ENCODE results near the gene PTPRU.
"Not testable (repeated sequence)": the region's sequence is repeated elsewhere in the genome, so short reads cannot be mapped to it uniquely, and the experiment has no call there.

Gene PTPRU

GRCh38 chr1:29309075-29309474 is 72.8 kb downstream of the PTPRU start:
- Histone ChIP-seq H3K27ac (ENCODE audit: low read depth, low read length, severe bottlenecking) (no peak overlapping the region), H3K4me3 (ENCODE audit: extremely low read depth, insufficient read depth, low read length, poor library complexity, severe bottlenecking) (no peak overlapping the region), H3K4me1 (ENCODE audit: control insufficient read depth, insufficient read depth, low read length, poor library complexity, severe bottlenecking) (no peaks in the 10 kb centered on the region), H3K36me3 (ENCODE audit: control insufficient read depth, insufficient read depth, low read length) (peaks cover 41% of the 10 kb centered on the region), H3K9me3 (ENCODE audit: control insufficient read depth, low read length) (no peaks in the 10 kb centered on the region)
- 91 to 94% methylated on average over 5 to 6 of the region's 6 CpGs for WGBS, 2 experiments (ENCODE audit: insufficient coverage in 2 of 2)

DNA sequence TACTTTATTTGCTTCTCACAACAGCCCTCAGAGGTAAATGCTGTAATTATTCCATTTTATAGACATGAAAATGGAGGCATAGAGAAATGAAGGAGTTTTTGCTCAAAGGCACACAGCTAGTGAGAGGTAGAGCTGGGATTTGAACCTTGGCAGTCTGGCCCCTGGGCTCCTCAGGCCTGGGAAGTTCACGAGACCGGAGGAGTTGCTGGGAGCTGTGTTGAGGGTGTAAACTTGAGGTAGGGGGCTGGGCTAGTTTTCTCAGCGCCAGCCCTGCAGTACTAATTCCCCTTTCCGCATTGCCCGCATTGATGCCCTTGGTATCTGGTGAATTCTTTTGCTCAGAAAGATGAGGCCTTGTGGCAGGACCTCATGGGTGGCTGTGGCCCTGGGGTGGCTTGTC is 73.3 kb downstream of the PTPRU start:
- 89 to 93% methylated on average over 5 of the region's 5 CpGs for WGBS, 2 experiments (ENCODE audit: insufficient coverage in 2 of 2)
- Histone ChIP-seq H3K4me1 (ENCODE audit: control insufficient read depth, insufficient read depth, low read length, poor library complexity, severe bottlenecking) (no peaks in the 10 kb centered on the region), H3K27ac (ENCODE audit: low read depth, low read length, severe bottlenecking) (no peak overlapping the region), H3K4me3 (ENCODE audit: extremely low read depth, insufficient read depth, low read length, poor library complexity, severe bottlenecking) (no peak overlapping the region), H3K9me3 (ENCODE audit: control insufficient read depth, low read length) (no peaks in the 10 kb centered on the region), H3K36me3 (ENCODE audit: control insufficient read depth, insufficient read depth, low read length) (peaks cover 39% of the 10 kb centered on the region)

DNA sequence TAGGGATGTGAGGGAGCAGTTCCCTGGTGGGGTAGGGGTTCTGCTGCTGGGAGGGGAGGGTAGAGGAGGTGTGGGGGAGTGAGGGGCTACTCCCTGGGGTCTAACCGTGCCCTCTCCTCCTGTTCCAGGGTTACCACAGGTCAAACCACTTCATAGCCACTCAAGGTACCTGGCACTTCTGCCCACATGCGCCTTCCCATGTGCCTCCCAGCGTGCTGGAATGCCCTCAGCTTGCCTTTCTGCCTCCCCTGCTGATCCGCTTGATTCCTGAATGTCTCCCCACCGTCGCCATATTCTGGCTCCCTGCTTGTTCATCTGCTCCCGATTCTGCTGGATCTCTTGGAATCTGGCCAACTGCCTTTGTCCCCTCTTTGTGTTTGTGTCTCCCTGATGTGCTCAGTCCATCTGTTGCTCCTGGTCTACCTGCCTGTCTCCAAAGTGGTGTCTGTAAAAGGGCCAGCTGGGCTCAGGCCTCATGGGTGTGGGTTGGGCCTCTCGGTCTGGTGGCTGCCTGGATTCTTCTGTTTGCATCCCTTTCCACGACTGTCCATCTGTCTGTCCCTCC is 74.4 kb downstream of the PTPRU start:
- 90 to 95% methylated on average over 8 to 9 of the region's 9 CpGs for WGBS, 2 experiments (ENCODE audit: insufficient coverage in 2 of 2)
- H3K27ac ChIP-seq (ENCODE audit: low read depth, low read length, severe bottlenecking): no peak overlapping the region

DNA sequence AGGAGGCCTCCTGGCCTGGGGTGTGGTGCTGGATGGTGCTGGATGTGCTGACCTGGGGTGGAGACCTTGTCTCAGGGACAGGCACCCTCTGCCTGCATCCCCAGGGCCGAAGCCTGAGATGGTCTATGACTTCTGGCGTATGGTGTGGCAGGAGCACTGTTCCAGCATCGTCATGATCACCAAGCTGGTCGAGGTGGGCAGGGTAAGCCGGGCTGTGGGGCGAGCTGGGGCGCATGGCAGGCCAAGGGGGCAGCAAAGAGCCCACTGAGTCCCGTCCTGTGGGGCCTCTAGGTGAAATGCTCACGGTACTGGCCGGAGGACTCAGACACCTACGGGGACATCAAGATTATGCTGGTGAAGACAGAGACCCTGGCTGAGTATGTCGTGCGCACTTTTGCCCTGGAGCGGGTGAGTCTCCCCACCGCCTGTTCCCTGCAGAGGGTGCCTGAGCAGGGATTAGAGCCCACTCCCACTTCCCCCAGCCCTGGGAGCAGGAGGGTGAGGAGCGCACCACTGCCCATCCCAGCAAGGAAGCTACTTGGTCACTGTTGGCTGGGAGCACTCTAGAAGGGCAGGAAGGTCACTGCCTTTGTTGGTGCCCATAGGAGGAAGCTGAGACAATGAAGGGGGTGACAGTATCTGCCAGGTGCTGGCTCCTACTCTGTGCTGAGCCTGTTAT is 75.2 kb downstream of the PTPRU start:
- Histone ChIP-seq H3K27ac (ENCODE audit: low read depth, low read length, severe bottlenecking) (no peak overlapping the region), H3K4me1 (ENCODE audit: control insufficient read depth, insufficient read depth, low read length, poor library complexity, severe bottlenecking) (no peaks in the 10 kb centered on the region), H3K36me3 (ENCODE audit: control insufficient read depth, insufficient read depth, low read length) (peaks cover 38% of the 10 kb centered on the region), H3K9me3 (ENCODE audit: control insufficient read depth, low read length) (no peaks in the 10 kb centered on the region), H3K4me3 (ENCODE audit: extremely low read depth, insufficient read depth, low read length, poor library complexity, severe bottlenecking) (no peak overlapping the region)
- 91 to 95% methylated on average over 11 to 15 of the region's 16 CpGs for WGBS, 2 experiments (ENCODE audit: insufficient coverage in 2 of 2)

More for the DNA sequence above, 74.4 kb downstream of the PTPRU start:
- Histone ChIP-seq H3K36me3 (ENCODE audit: control insufficient read depth, insufficient read depth, low read length) (peaks cover 38% of the 10 kb centered on the region), H3K4me1 (ENCODE audit: control insufficient read depth, insufficient read depth, low read length, poor library complexity, severe bottlenecking) (no peaks in the 10 kb centered on the region), H3K4me3 (ENCODE audit: extremely low read depth, insufficient read depth, low read length, poor library complexity, severe bottlenecking) (no peak overlapping the region), H3K9me3 (ENCODE audit: control insufficient read depth, low read length) (no peaks in the 10 kb centered on the region)

DNA sequence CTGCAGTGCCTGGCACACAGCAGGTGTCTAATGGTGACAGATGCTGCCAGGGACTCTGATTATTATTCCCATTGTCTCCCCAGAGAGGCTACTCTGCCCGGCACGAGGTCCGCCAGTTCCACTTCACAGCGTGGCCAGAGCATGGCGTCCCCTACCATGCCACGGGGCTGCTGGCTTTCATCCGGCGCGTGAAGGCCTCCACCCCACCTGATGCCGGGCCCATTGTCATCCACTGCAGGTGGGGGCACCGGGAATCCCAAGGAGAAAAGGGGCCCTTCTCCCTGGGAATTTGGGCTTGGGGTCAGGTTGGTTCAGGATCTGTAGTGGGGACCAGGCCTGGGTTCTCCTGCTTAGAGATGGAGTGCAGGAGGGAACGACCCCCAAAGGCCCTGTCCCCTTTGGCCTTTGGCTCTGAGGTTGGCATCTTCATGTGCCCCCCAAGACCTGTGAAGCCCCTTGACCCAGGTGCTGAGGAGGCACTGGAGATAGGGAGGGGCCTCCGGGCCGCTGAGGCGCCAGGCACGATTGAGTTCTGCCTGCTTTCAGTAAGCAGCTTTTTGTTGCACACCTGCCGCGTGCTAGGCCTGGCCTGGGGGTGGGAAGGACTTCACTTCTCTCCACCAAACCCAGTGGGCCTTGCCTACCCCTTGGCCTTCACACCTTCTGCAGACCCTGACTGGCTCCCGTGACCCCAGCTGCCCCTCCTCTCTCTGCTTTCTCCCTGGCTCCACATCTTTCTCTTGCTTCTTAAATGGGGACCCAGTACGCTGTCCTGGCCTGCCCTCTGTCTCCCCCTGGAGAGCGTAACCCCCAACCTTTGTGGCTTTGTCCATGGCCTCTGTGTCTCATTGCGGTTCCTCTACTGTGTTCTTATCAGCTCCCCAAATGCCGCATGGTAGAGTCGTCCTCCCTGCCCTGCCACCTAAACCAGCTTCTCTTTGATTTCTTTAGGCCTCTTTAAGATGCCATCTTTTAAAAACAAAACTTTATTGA is 76.4 kb downstream of the PTPRU start:
- 95 to 96% methylated on average over 19 to 24 of the region's 24 CpGs for WGBS, 2 experiments (ENCODE audit: insufficient coverage in 2 of 2)
- H3K4me1 ChIP-seq (ENCODE audit: control insufficient read depth, insufficient read depth, low read length, poor library complexity, severe bottlenecking): no peaks in the 10 kb centered on the region
- no peak overlapping the region for H3K27ac ChIP-seq (ENCODE audit: low read depth, low read length, severe bottlenecking)

GRCh38 chr1:29314685-29315084 is 78.4 kb downstream of the PTPRU start:
- not testable (repeated sequence) for H3K4me1 ChIP-seq (ENCODE audit: control insufficient read depth, insufficient read depth, low read length, poor library complexity, severe bottlenecking); H3K4me3 ChIP-seq (ENCODE audit: extremely low read depth, insufficient read depth, low read length, poor library complexity, severe bottlenecking); H3K9me3 ChIP-seq (ENCODE audit: control insufficient read depth, low read length); H3K27ac ChIP-seq (ENCODE audit: low read depth, low read length, severe bottlenecking)
- WGBS, 2 experiments (ENCODE audit: insufficient coverage in 2 of 2): 88 to 93% methylated on average over 5 to 8 of the region's 8 CpGs
- H3K36me3 ChIP-seq (ENCODE audit: control insufficient read depth, insufficient read depth, low read length): peaks cover 50% of the 10 kb centered on the region

More for the DNA sequence above, 76.4 kb downstream of the PTPRU start:
- Histone ChIP-seq H3K36me3 (ENCODE audit: control insufficient read depth, insufficient read depth, low read length) (peaks cover 42% of the 10 kb centered on the region), H3K9me3 (ENCODE audit: control insufficient read depth, low read length) (no peaks in the 10 kb centered on the region), H3K4me3 (ENCODE audit: extremely low read depth, insufficient read depth, low read length, poor library complexity, severe bottlenecking) (no peak overlapping the region)

DNA sequence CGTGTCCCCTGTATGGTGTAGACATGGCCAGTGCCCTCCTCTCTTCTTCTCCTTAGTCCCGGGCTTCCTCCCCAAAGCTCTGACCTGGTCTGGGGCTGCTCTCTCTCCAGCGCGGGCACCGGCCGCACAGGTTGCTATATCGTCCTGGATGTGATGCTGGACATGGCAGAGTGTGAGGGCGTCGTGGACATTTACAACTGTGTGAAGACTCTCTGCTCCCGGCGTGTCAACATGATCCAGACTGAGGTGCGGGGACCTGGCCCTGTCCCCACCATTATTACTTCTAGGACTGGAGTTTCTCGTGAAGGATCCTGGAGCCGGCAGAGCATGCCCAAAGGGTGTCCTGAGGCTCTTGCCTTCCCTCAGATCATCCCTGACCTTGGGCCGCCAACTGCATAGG is 78.9 kb downstream of the PTPRU start:
- Histone ChIP-seq H3K27ac (ENCODE audit: low read depth, low read length, severe bottlenecking) (no peak overlapping the region), H3K36me3 (ENCODE audit: control insufficient read depth, insufficient read depth, low read length) (peaks cover 50% of the 10 kb centered on the region), H3K4me1 (ENCODE audit: control insufficient read depth, insufficient read depth, low read length, poor library complexity, severe bottlenecking) (no peaks in the 10 kb centered on the region), H3K9me3 (ENCODE audit: control insufficient read depth, low read length) (no peaks in the 10 kb centered on the region), H3K4me3 (ENCODE audit: extremely low read depth, insufficient read depth, low read length, poor library complexity, severe bottlenecking) (no peak overlapping the region)
- WGBS, 2 experiments (ENCODE audit: insufficient coverage in 2 of 2): 97 to 98% methylated on average over 10 to 12 of the region's 15 CpGs

DNA sequence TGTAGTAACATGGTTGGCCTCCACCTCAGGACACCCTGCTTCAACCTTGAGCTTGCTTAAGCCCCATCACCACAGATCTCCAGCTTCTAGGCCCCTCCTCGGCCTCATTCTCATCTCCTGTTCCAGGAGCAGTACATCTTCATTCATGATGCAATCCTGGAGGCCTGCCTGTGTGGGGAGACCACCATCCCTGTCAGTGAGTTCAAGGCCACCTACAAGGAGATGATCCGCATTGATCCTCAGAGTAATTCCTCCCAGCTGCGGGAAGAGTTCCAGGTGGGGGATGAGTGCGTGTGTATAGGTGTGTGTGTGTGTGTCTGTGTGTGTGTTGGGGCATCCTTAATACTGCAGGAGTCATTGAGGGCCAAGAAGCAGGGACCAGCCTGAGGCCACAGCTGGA is 79.6 kb downstream of the PTPRU start:
- Histone ChIP-seq H3K27ac (ENCODE audit: low read depth, low read length, severe bottlenecking) (no peak overlapping the region), H3K9me3 (ENCODE audit: control insufficient read depth, low read length) (no peaks in the 10 kb centered on the region), H3K4me3 (ENCODE audit: extremely low read depth, insufficient read depth, low read length, poor library complexity, severe bottlenecking) (no peak overlapping the region), H3K4me1 (ENCODE audit: control insufficient read depth, insufficient read depth, low read length, poor library complexity, severe bottlenecking) (no peaks in the 10 kb centered on the region), H3K36me3 (ENCODE audit: control insufficient read depth, insufficient read depth, low read length) (peaks cover 50% of the 10 kb centered on the region)
- WGBS, 2 experiments (ENCODE audit: insufficient coverage in 2 of 2): 89 to 100% methylated on average over 2 to 4 of the region's 4 CpGs

GRCh38 chr1:29317063-29317915 is 81.0 kb downstream of the PTPRU start:
- Histone ChIP-seq H3K36me3 (ENCODE audit: control insufficient read depth, insufficient read depth, low read length) (peaks cover 46% of the 10 kb centered on the region), H3K27ac (ENCODE audit: low read depth, low read length, severe bottlenecking) (no peak overlapping the region), H3K9me3 (ENCODE audit: control insufficient read depth, low read length) (no peaks in the 10 kb centered on the region), H3K4me3 (ENCODE audit: extremely low read depth, insufficient read depth, low read length, poor library complexity, severe bottlenecking) (no peak overlapping the region), H3K4me1 (ENCODE audit: control insufficient read depth, insufficient read depth, low read length, poor library complexity, severe bottlenecking) (no peaks in the 10 kb centered on the region)
- WGBS, 2 experiments (ENCODE audit: insufficient coverage in 2 of 2): 96 to 97% methylated on average over 27 of the region's 30 CpGs

DNA sequence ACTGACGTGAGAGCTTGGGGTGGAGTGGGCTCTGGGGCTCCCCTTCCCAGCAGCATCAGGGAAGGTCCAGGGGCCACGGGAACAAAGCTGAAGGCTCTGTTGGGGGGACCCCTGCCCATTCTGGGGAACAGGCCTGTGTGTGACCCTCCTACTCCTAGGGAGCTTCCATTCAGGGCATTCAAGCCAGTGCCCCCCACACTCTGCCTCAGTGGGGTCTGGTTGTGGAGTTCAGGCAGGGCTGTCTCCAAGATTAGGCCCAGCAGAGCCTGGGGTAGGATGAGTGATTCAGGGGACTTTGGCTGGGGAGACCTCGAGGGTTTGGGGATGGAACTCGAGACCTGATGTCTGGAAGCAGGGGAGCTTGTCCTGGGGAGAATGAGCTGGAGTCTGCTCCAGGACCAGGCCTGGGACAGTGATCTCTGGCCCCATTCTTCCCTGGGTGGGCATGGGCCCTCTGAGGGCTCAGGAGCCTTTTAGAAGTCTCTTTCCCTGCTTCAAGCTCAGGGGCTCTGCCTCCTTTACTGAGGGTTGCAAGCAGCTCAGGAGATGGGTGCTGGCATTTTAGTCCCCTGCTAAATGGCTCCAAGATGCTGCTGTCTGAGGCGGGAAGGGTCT is 81.7 kb downstream of the PTPRU start:
- Histone ChIP-seq H3K4me1 (ENCODE audit: control insufficient read depth, insufficient read depth, low read length, poor library complexity, severe bottlenecking) (no peaks in the 10 kb centered on the region), H3K36me3 (ENCODE audit: control insufficient read depth, insufficient read depth, low read length) (peaks cover 44% of the 10 kb centered on the region), H3K27ac (ENCODE audit: low read depth, low read length, severe bottlenecking) (no peak overlapping the region), H3K4me3 (ENCODE audit: extremely low read depth, insufficient read depth, low read length, poor library complexity, severe bottlenecking) (no peak overlapping the region), H3K9me3 (ENCODE audit: control insufficient read depth, low read length) (no peaks in the 10 kb centered on the region)
- WGBS, 2 experiments (ENCODE audit: insufficient coverage in 2 of 2): 94 to 95% methylated on average over 3 to 4 of the region's 5 CpGs

Data from mesodermal cell (in vitro differentiated cells).